ENCODE results near the gene PLCB1. TPM values are rescaled to one million over a fixed set of nuclear protein-coding genes. Genes with fewer than 3 reads are reported as not detected.

The PLCB1 gene
- total RNA-seq, 2 donors from 2014 or later, result 1.8 to 3.0 TPM

- no peaks in the 10 kb centered on the region for H3K9me3 Mint-ChIP-seq
- no peaks in the 10 kb centered on the region for H3K36me3 Mint-ChIP-seq (ENCODE audit: low read depth)
- no peaks in the 10 kb centered on the region for H3K4me1 Mint-ChIP-seq
- ATAC-seq (replicated peaks), result no peak
- H3K27ac Mint-ChIP-seq, result no peak overlapping the region
- H3K27me3 Mint-ChIP-seq, result no peaks in the 10 kb centered on the region
- no peak overlapping the region for H3K4me3 Mint-ChIP-seq
Measured at GRCh38 chr20:8292793-8293192, 160.7 kb downstream of the PLCB1 start.

- no peaks in the 10 kb centered on the region for H3K9me3 Mint-ChIP-seq
- no peaks in the 10 kb centered on the region for H3K27me3 Mint-ChIP-seq
- H3K4me3 Mint-ChIP-seq, result no peak overlapping the region
- no peak overlapping the region for H3K27ac Mint-ChIP-seq
- peak; percentile 35 for ATAC-seq (replicated peaks)
- no peaks in the 10 kb centered on the region for H3K4me1 Mint-ChIP-seq
- H3K36me3 Mint-ChIP-seq (ENCODE audit: low read depth), result no peaks in the 10 kb centered on the region
Measured at GRCh38 chr20:8293750-8294149, 161.7 kb downstream of the PLCB1 start.

GRCh38 chr20:8296536-8296935, 164.5 kb downstream of the PLCB1 start:
- H3K4me1 Mint-ChIP-seq, result peaks cover 4% of the 10 kb centered on the region
- no peak for ATAC-seq (replicated peaks)
- no peaks in the 10 kb centered on the region for H3K36me3 Mint-ChIP-seq (ENCODE audit: low read depth)
- no peak overlapping the region for H3K4me3 Mint-ChIP-seq
- H3K27ac Mint-ChIP-seq, result no peak overlapping the region
- H3K9me3 Mint-ChIP-seq, result peaks cover 4% of the 10 kb centered on the region
- no peaks in the 10 kb centered on the region for H3K27me3 Mint-ChIP-seq

- peaks cover 4% of the 10 kb centered on the region for H3K9me3 Mint-ChIP-seq
- H3K4me3 Mint-ChIP-seq, result no peak overlapping the region
- H3K27me3 Mint-ChIP-seq, result no peaks in the 10 kb centered on the region
Measured at GRCh38 chr20:8298426-8299043, 166.5 kb downstream of the PLCB1 start.

DNA sequence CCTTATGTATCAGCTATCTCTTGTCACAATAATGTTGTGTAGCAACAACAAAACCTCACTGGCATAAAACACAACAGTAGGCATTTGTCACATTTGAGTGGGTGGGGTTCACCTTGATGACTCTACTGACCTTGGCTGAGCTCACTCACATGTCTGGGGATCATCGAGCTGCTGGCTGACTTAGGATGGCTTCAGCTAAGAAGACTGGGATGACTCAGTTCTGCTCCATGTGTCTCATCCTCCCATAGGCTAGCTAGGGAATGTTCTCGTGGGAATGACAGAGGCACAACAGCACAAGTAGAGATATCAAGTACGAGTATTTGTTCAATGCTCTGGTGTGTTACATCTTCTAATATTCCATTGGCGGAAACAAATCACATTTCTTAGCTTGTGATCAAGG, 167.9 kb downstream of the PLCB1 start:
- Mint-ChIP-seq H3K36me3 (ENCODE audit: low read depth) (no peaks in the 10 kb centered on the region), H3K27me3 (no peaks in the 10 kb centered on the region), H3K4me1 (peaks cover 4% of the 10 kb centered on the region), H3K9me3 (peaks cover 4% of the 10 kb centered on the region), H3K27ac (no peak overlapping the region), H3K4me3 (no peak overlapping the region)
- peak; percentile 21 for ATAC-seq (replicated peaks)

More at GRCh38 chr20:8298426-8299043, 166.5 kb downstream of the PLCB1 start:
- Mint-ChIP-seq H3K4me1 (peaks cover 4% of the 10 kb centered on the region), H3K36me3 (ENCODE audit: low read depth) (no peaks in the 10 kb centered on the region), H3K27ac (no peak overlapping the region)
- no peak for ATAC-seq (replicated peaks)

GRCh38 chr20:8301655-8302054, 169.6 kb downstream of the PLCB1 start:
- no peak overlapping the region for H3K27ac Mint-ChIP-seq
- peaks cover 4% of the 10 kb centered on the region for H3K9me3 Mint-ChIP-seq
- H3K4me3 Mint-ChIP-seq, result no peak overlapping the region
- ATAC-seq (replicated peaks), result no peak
- H3K36me3 Mint-ChIP-seq (ENCODE audit: low read depth), result no peaks in the 10 kb centered on the region
- H3K4me1 Mint-ChIP-seq, result peaks cover 4% of the 10 kb centered on the region
- no peaks in the 10 kb centered on the region for H3K27me3 Mint-ChIP-seq

DNA sequence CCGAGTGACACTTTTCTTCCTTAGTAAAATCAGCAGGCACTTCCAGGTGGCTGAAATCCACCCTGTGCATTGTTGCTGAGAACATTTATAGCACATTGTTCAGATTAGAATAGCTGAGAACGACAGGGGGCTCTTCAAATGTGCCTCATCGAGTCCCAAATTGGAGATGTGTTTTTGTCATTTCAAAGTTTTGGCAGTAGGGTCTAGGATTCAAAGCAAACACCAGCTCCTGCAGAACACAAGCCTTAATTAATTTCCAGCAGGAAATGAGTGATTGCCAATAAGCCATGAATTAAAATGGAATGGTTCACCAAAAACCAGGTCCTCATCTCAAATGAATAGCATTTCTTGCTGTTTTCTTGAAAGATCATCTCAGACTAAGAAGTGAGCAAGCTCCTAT, 171.6 kb downstream of the PLCB1 start:
- no peaks in the 10 kb centered on the region for H3K27me3 Mint-ChIP-seq
- no peak overlapping the region for H3K27ac Mint-ChIP-seq
- peaks cover 4% of the 10 kb centered on the region for H3K9me3 Mint-ChIP-seq
- ATAC-seq (replicated peaks), result no peak
- H3K36me3 Mint-ChIP-seq (ENCODE audit: low read depth), result no peaks in the 10 kb centered on the region
- peaks cover 4% of the 10 kb centered on the region for H3K4me1 Mint-ChIP-seq
- H3K4me3 Mint-ChIP-seq, result no peak overlapping the region

GRCh38 chr20:8304124-8304816, 172.2 kb downstream of the PLCB1 start:
- H3K9me3 Mint-ChIP-seq, result peaks cover 4% of the 10 kb centered on the region
- H3K27me3 Mint-ChIP-seq, result no peaks in the 10 kb centered on the region
- ATAC-seq (replicated peaks), result no peak
- H3K4me3 Mint-ChIP-seq, result no peak overlapping the region
- H3K4me1 Mint-ChIP-seq, result peaks cover 4% of the 10 kb centered on the region
- no peak overlapping the region for H3K27ac Mint-ChIP-seq
- H3K36me3 Mint-ChIP-seq (ENCODE audit: low read depth), result no peaks in the 10 kb centered on the region

GRCh38 chr20:8305449-8305978, 173.4 kb downstream of the PLCB1 start:
- H3K27ac Mint-ChIP-seq, result no peak overlapping the region
- no peaks in the 10 kb centered on the region for H3K27me3 Mint-ChIP-seq
- H3K4me1 Mint-ChIP-seq, result no peaks in the 10 kb centered on the region
- ATAC-seq (replicated peaks), result peak; percentile 95
- H3K9me3 Mint-ChIP-seq, result no peaks in the 10 kb centered on the region
- no peaks in the 10 kb centered on the region for H3K36me3 Mint-ChIP-seq (ENCODE audit: low read depth)
- H3K4me3 Mint-ChIP-seq, result no peak overlapping the region

GRCh38 chr20:8306937-8307336, 174.9 kb downstream of the PLCB1 start:
- Mint-ChIP-seq H3K36me3 (ENCODE audit: low read depth) (no peaks in the 10 kb centered on the region), H3K27ac (no peak overlapping the region), H3K9me3 (no peaks in the 10 kb centered on the region), H3K4me1 (no peaks in the 10 kb centered on the region), H3K4me3 (no peak overlapping the region), H3K27me3 (no peaks in the 10 kb centered on the region)
- ATAC-seq (replicated peaks), result no peak

DNA sequence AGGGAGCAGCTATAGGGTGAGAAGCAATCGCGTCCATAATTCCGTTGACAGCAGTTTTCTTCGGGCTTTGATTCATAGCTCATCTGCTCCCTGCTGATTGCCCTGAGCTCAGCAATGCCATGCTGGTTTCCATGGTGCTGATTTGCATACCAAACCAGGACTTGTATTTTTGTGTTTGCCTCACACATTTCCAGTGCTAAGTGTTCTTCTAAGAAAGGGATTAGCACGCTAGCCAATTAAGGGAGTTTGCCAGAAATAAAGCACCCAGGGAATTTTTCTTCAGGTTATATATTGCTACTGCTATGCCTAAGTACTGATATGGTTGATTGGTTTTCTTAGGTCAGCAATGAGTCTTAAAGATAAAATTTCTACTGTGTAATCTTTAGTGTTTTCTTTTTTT, 177.6 kb downstream of the PLCB1 start:
- Mint-ChIP-seq H3K36me3 (ENCODE audit: low read depth) (no peaks in the 10 kb centered on the region), H3K27ac (no peak overlapping the region), H3K9me3 (no peaks in the 10 kb centered on the region), H3K4me1 (no peaks in the 10 kb centered on the region), H3K27me3 (no peaks in the 10 kb centered on the region), H3K4me3 (no peak overlapping the region)
- ATAC-seq (replicated peaks), result no peak

DNA sequence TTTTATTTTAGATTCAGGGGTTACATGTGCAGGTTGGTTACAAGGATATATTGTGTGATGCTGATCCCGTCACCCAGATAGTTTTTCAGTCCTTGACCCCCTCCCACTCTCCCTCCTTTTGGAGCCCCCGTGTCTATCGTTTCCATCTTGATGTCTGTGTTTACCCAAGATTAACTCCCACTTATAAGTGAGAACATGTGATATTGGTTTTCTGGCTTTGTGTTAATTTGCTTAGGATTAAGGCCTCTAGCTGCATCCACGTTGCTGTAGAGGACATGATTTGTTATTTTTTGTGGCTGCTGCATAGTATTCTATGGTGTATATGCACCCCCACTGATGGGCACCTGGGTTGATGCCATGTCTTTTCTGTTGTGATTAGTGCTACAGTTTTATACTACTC, 178.6 kb downstream of the PLCB1 start:
- Mint-ChIP-seq H3K4me3 (no peak overlapping the region), H3K9me3 (no peaks in the 10 kb centered on the region), H3K4me1 (no peaks in the 10 kb centered on the region), H3K27me3 (no peaks in the 10 kb centered on the region), H3K27ac (no peak overlapping the region), H3K36me3 (ENCODE audit: low read depth) (no peaks in the 10 kb centered on the region)
- no peak for ATAC-seq (replicated peaks)

- ATAC-seq (replicated peaks), result no peak
- Mint-ChIP-seq H3K36me3 (ENCODE audit: low read depth) (no peaks in the 10 kb centered on the region), H3K27ac (no peak overlapping the region), H3K9me3 (no peaks in the 10 kb centered on the region), H3K4me1 (no peaks in the 10 kb centered on the region), H3K4me3 (no peak overlapping the region), H3K27me3 (no peaks in the 10 kb centered on the region)
Measured at GRCh38 chr20:8313073-8313472, 181.0 kb downstream of the PLCB1 start.

- Mint-ChIP-seq H3K27ac (no peak overlapping the region), H3K4me1 (no peaks in the 10 kb centered on the region)
Measured at GRCh38 chr20:8315639-8316573, 183.8 kb downstream of the PLCB1 start.

More at GRCh38 chr20:8315639-8316573, 183.8 kb downstream of the PLCB1 start:
- Mint-ChIP-seq H3K9me3 (no peaks in the 10 kb centered on the region), H3K27me3 (no peaks in the 10 kb centered on the region), H3K36me3 (ENCODE audit: low read depth) (no peaks in the 10 kb centered on the region), H3K4me3 (no peak overlapping the region)
- no peak for ATAC-seq (replicated peaks)
